H1 (cell line): ENCODE data around the gene LHPP. TPM values are rescaled to one million over a fixed set of nuclear protein-coding genes. Genes with fewer than 3 reads are reported as not detected.

Source experiments
- CTCF ChIA-PET: fragments of 300-600 bp; sonication (Branson Sonifier 250); formaldehyde crosslinking; loops from one replicate; lab custom pipeline; 2021; ENCODE audit not compliant: partially characterized antibody; lab: Charles Lee
- POLR2A ChIA-PET: fragments of 300-600 bp; sonication (Branson Sonifier 250); formaldehyde crosslinking; loops from one replicate; lab custom pipeline; 2021; ENCODE audit warnings: inconsistent platforms; ENCODE audit not compliant: partially characterized antibody; lab: Charles Lee
- DNase-seq, 2 experiments: peaks; one replicate each; pipeline versions ENCODE4 v3.0.0 to v3.0.0-alpha.2; 2010 to 2022; ENCODE audit warnings: low spot score in 2 of 2, low read depth in 1 of 2, mixed read lengths in 1 of 2
- FAIRE-seq: peaks from 2 replicates; lab custom pipeline; 2011; peaks lifted over from hg19 to GRCh38; lab: Jason Lieb, UNC
- H2AFZ ChIP-seq: 2 replicates; pipeline ENCODE4 v1.8.1; 2012; ENCODE audit warnings: low read length, inconsistent platforms
- H2AK5ac ChIP-seq: 2 replicates; pipeline ENCODE4 v1.6.1; 2013; ENCODE audit warnings: low read depth, low read length
- H2BK120ac ChIP-seq: replicated peaks from 2 replicates; pipeline ENCODE3; 2013; ENCODE audit warnings: low read depth, low read length, inconsistent platforms
- H2BK12ac ChIP-seq: 2 replicates; pipeline ENCODE4 v1.6.1; 2013; ENCODE audit warnings: low read depth, low read length
- H2BK15ac ChIP-seq: 2 replicates; pipeline ENCODE4 v1.6.1; 2013; ENCODE audit warnings: low read length
- H2BK20ac ChIP-seq: 2 replicates; pipeline ENCODE4 v1.6.1; 2013; ENCODE audit warnings: low read length
- H2BK5ac ChIP-seq: 2 replicates; pipeline ENCODE4 v1.6.1; 2013; ENCODE audit warnings: low read depth, low read length
- H3K14ac ChIP-seq: 2 replicates; pipeline ENCODE4 v1.6.1; 2013; ENCODE audit warnings: inconsistent platforms; ENCODE audit not compliant: insufficient read length
- H3K18ac ChIP-seq: 2 replicates; pipeline ENCODE4 v1.6.1; 2013; ENCODE audit warnings: low read length; ENCODE audit errors: extremely low read depth
- H3K23ac ChIP-seq: 2 replicates; pipeline ENCODE4 v1.6.1; 2013; ENCODE audit warnings: inconsistent platforms; ENCODE audit not compliant: insufficient read length
- H3K23me2 ChIP-seq: 2 replicates; pipeline ENCODE4 v1.6.1; 2013; ENCODE audit warnings: low read depth, low read length
- H3K27ac ChIP-seq: 2 replicates; pipeline ENCODE4 v1.6.1; 2011; ENCODE audit warnings: low read depth, low read length, inconsistent platforms
- H3K27me3 ChIP-seq, 4 experiments: replicated peaks in 1 of 4; 1 replicate in 1 of 4; 2 replicates in 3 of 4; pipeline versions ENCODE4 v1.6.1 to v1.8.1; 2011 to 2013; ENCODE audit warnings: low read length in 3 of 4, mild to moderate bottlenecking in 3 of 4, inconsistent platforms in 2 of 4, mixed read lengths in 2 of 4, moderate library complexity in 1 of 4; ENCODE audit not compliant: control insufficient read depth in 3 of 4, insufficient read depth in 3 of 4; ENCODE audit errors: extremely low read depth in 1 of 4
- H3K36me3 ChIP-seq, 4 experiments: 2 replicates each; pipeline versions ENCODE4 v1.6.1 to v1.8.1; 2011 to 2013; ENCODE audit warnings: mild to moderate bottlenecking in 4 of 4, low read length in 3 of 4, moderate library complexity in 2 of 4, control low read depth in 1 of 4, inconsistent platforms in 1 of 4; ENCODE audit not compliant: insufficient read depth in 4 of 4, control insufficient read depth in 2 of 4
- H3K4ac ChIP-seq: replicated peaks from 2 replicates; pipeline ENCODE3; 2013; ENCODE audit warnings: low read length, low read depth, mixed read lengths, inconsistent platforms; ENCODE audit not compliant: insufficient read length
- H3K4me1 ChIP-seq, 4 experiments: replicated peaks in 1 of 4; 1 replicate in 1 of 4; 2 replicates in 3 of 4; pipeline versions ENCODE4 v1.6.1 to v1.8.1; 2011 to 2013; ENCODE audit warnings: low read length in 3 of 4, inconsistent platforms in 2 of 4, mixed read lengths in 1 of 4; ENCODE audit not compliant: insufficient read depth in 4 of 4, control insufficient read depth in 3 of 4
- H3K4me2 ChIP-seq, 2 experiments: 2 replicates each; pipeline versions ENCODE4 v1.6.1 to v1.8.1; 2011 to 2013; ENCODE audit warnings: low read depth in 2 of 2, low read length in 2 of 2, control low read depth in 1 of 2, inconsistent platforms in 1 of 2, mild to moderate bottlenecking in 1 of 2; ENCODE audit not compliant: insufficient read depth in 1 of 2
- H3K4me3 ChIP-seq, 4 experiments: fragments of 200-600, 300-600 bp in 1 of 4; sonication (generic), shearing (Covaris generic), sonication (Bioruptor Twin) in 1 of 4; 2 replicates each; pipeline versions ENCODE4 v1.5.1 to v1.8.1; 2011 to 2016; ENCODE audit warnings: low read length in 4 of 4, low read depth in 3 of 4, control low read depth in 2 of 4, inconsistent platforms in 2 of 4, mild to moderate bottlenecking in 2 of 4, mixed read lengths in 1 of 4, moderate library complexity in 1 of 4; ENCODE audit not compliant: insufficient read depth in 2 of 4; ENCODE audit errors: extremely low read depth in 1 of 4
- H3K56ac ChIP-seq: replicated peaks from 2 replicates; pipeline ENCODE3; 2013; ENCODE audit warnings: low read depth, mild to moderate bottlenecking, mixed read lengths, low read length, inconsistent platforms; ENCODE audit not compliant: insufficient read length
- H3K79me1 ChIP-seq: 2 replicates; pipeline ENCODE4 v1.6.1; 2013; ENCODE audit warnings: low read depth, low read length, control low read depth
- H3K79me2 ChIP-seq, 2 experiments: 2 replicates each; pipeline versions ENCODE4 v1.6.1 to v1.8.1; 2012 to 2013; ENCODE audit warnings: low read length in 2 of 2, mild to moderate bottlenecking in 2 of 2, inconsistent platforms in 1 of 2; ENCODE audit not compliant: insufficient read depth in 2 of 2, control insufficient read depth in 1 of 2
- H3K9ac ChIP-seq, 4 experiments: replicated peaks in 1 of 4; 1 replicate in 1 of 4; 2 replicates in 3 of 4; pipeline versions ENCODE4 v1.6.1 to v1.8.1; 2011 to 2013; ENCODE audit warnings: low read depth in 3 of 4, low read length in 3 of 4, control low read depth in 2 of 4, mild to moderate bottlenecking in 2 of 4, moderate library complexity in 2 of 4, inconsistent platforms in 1 of 4; ENCODE audit errors: extremely low read depth in 1 of 4
- H3K9me3 ChIP-seq, 2 experiments: 2 replicates each; pipeline versions ENCODE4 v1.6.1 to v1.8.1; 2012 to 2013; ENCODE audit warnings: mild to moderate bottlenecking in 2 of 2, moderate library complexity in 2 of 2, control low read depth in 1 of 2, inconsistent platforms in 1 of 2, low read depth in 1 of 2, low read length in 1 of 2, mixed read lengths in 1 of 2; ENCODE audit not compliant: insufficient read depth in 2 of 2
- H4K20me1 ChIP-seq, 2 experiments: replicated peaks in 1 of 2; 2 replicates each; pipeline versions ENCODE3 to v1.8.1; 2011 to 2013; ENCODE audit warnings: inconsistent platforms in 2 of 2, low read length in 2 of 2, mild to moderate bottlenecking in 1 of 2; ENCODE audit not compliant: insufficient read depth in 2 of 2, control insufficient read depth in 1 of 2
- H4K5ac ChIP-seq: 2 replicates; pipeline ENCODE4 v1.6.1; 2013; ENCODE audit warnings: low read length, low read depth, mixed read lengths, inconsistent platforms; ENCODE audit not compliant: insufficient read length
- H4K8ac ChIP-seq: 2 replicates; pipeline ENCODE4 v1.8.0; 2013; ENCODE audit warnings: mild to moderate bottlenecking, moderate library complexity, low read length, inconsistent platforms; ENCODE audit not compliant: insufficient read depth; ENCODE audit errors: extremely low read depth
- H4K91ac ChIP-seq: replicated peaks from 2 replicates; pipeline ENCODE3; 2013; ENCODE audit warnings: low read length, mixed read lengths, inconsistent platforms; ENCODE audit not compliant: insufficient read length
- CTCF ChIP-seq, 3 experiments: IDR thresholded peaks; 1 replicate in 2 of 3; 2 replicates in 1 of 3; pipeline versions ENCODE4 v1.5.1 to v1.6.1; 2011; ENCODE audit warnings: low read length in 3 of 3, mild to moderate bottlenecking in 3 of 3, inconsistent platforms in 2 of 3, low read depth in 1 of 3, moderate library complexity in 1 of 3; ENCODE audit not compliant: insufficient read depth in 1 of 3; ENCODE audit errors: control extremely low read depth in 1 of 3
- KDM1A ChIP-seq: fragments of 200-600, 300-600 bp; sonication (generic); IDR thresholded peaks from 2 replicates; pipeline ENCODE4 v1.7.1; 2016; ENCODE audit warnings: mild to moderate bottlenecking, low read length, borderline replicate concordance
- MAFK ChIP-seq: IDR thresholded peaks from 2 replicates; pipeline ENCODE4 v1.6.1; 2012; ENCODE audit warnings: low read depth, mild to moderate bottlenecking, improper control_type of control experiment, low read length
- POLR2A ChIP-seq, 2 experiments: IDR thresholded peaks; 1 replicate in 1 of 2; 2 replicates in 1 of 2; pipeline ENCODE4 v1.6.1; 2011; ENCODE audit warnings: low read depth in 2 of 2, low read length in 2 of 2, mild to moderate bottlenecking in 2 of 2; ENCODE audit errors: control extremely low read depth in 1 of 2
- POLR2AphosphoS5 ChIP-seq: IDR thresholded peaks from 2 replicates; pipeline ENCODE4 v1.6.1; 2011; ENCODE audit warnings: low read depth, low read length
- SUZ12 ChIP-seq: fragments of 200-600 bp; sonication (generic); IDR thresholded peaks from 2 replicates; pipeline ENCODE4 v1.6.1; 2012; ENCODE audit warnings: mild to moderate bottlenecking, inconsistent platforms, low read length, moderate library complexity, mixed read lengths
- WGBS, 2 experiments: shearing (Covaris generic) in 1 of 2; methylation state at CpG; one replicate each; pipeline versions ENCODE4 v1.1.6 to v1.1.7; 2013 to 2015; ENCODE audit warnings: low lambda C conversion rate in 2 of 2, mixed read lengths in 2 of 2, inconsistent platforms in 1 of 2, low coverage in 1 of 2, missing lambda C conversion rate in 1 of 2; ENCODE audit not compliant: insufficient replicate concordance in 2 of 2, insufficient coverage in 1 of 2, insufficient read length in 1 of 2; ENCODE audit errors: extremely low coverage in 1 of 2, missing lambda C conversion rate in 1 of 2; 5-methylcytosine and 5-hydroxymethylcytosine counted together
- polyA plus RNA-seq, 7 experiments: library from polyadenylated mRNA; depleted of rRNA in 3 of 7; stranded (reverse) in 5 of 7; unstranded in 2 of 7; fragments of >200 nt in 5 of 7; fragments of 200-250 nt in 2 of 7; gene quantifications; 1 replicate in 5 of 7; 2 replicates in 1 of 7; 4 replicates in 1 of 7; pipeline versions ENCODE4 v1.2.1 to v1.2.3, GENCODE V29; 2011 to 2013; ENCODE audit warnings: missing spikeins in 2 of 7, mixed read lengths in 2 of 7
- total RNA-seq: library from RNA; stranded (reverse); fragmentation: NEBNext Ultra II Directional; extraction: Animal tissue kit (Norgen Biotek cat#: 25700); gene quantifications from 2 replicates; pipeline ENCODE4 v1.2.1, GENCODE V29; 2021

Gene LHPP
- total and polyA plus RNA-seq, 2 of the 8 experiments (the other 6 are each of a cell fraction or from before 2014, with no cell fraction given): 26.0 to 45.0 TPM

GRCh38 chr10:124568339-124568738 is 106.7 kb downstream of the LHPP start:
- no peaks in the 10 kb centered on the region for H3K27me3 ChIP-seq
- 94% methylated on average over 19 of the region's 19 CpGs; no CpG with 5 or more reads in 1 of the 2 experiments for WGBS, 2 experiments

More at GRCh38 chr10:124568339-124568738, 106.7 kb downstream of the LHPP start:
- H3K18ac ChIP-seq: no peak overlapping the region
- no peak overlapping the region for H4K8ac ChIP-seq
- POLR2A ChIA-PET: no interaction called here
- no peak overlapping the region for H2BK20ac ChIP-seq
- no peak overlapping the region for H3K9ac ChIP-seq
- DNase-seq (no peak), FAIRE-seq (no peak)
- H2BK15ac ChIP-seq: no peak overlapping the region
- H3K79me1 ChIP-seq: no peaks in the 10 kb centered on the region
- peaks cover 0 to 5% of the 10 kb centered on the region in 2 experiments for H4K20me1 ChIP-seq
- H2AK5ac ChIP-seq: no peak overlapping the region
- TF ChIP-seq POLR2A (IDR thresholded peaks at IDR 0.05; ENCODE audit: control extremely low read depth in 1 of 2, low read depth in 2 of 2, low read length in 2 of 2): no peak
- TF ChIP-seq CTCF (IDR thresholded peaks at IDR 0.05; ENCODE audit: control extremely low read depth in 1 of 3, insufficient read depth in 1 of 3, low read depth in 1 of 3, low read length in 3 of 3): no peak
- TF ChIP-seq MAFK: no peak
- no peak for TF ChIP-seq SUZ12
- TF ChIP-seq KDM1A: no peak
- TF ChIP-seq POLR2AphosphoS5: no peak
- 0 out of 4 replicates have a peak, but pooled peaks cover 0 to 4% of the 10 kb centered on the region in 2 experiments for H3K9me3 ChIP-seq
- H2AFZ ChIP-seq: no peak overlapping the region
- no peaks in the 10 kb centered on the region for H3K79me2 ChIP-seq
- no peak overlapping the region for H3K4me2 ChIP-seq
- CTCF ChIA-PET: interaction anchor here (0.5 to 27.9 kb wide), 3 partner anchors 31 to 304 kb away, joined by 3 to 681 read pairs (median 4); no protein-coding TSS in a partner anchor
- no peak overlapping the region for H4K91ac ChIP-seq
- H3K4ac ChIP-seq: no peak overlapping the region
- no peak overlapping the region for H3K4me3 ChIP-seq
- H4K5ac ChIP-seq: no peak overlapping the region
- H2BK5ac ChIP-seq: no peak overlapping the region
- no peak overlapping the region for H3K23ac ChIP-seq
- no peaks in the 10 kb centered on the region for H3K23me2 ChIP-seq
- H3K14ac ChIP-seq: no peak overlapping the region
- H3K36me3 ChIP-seq: no peaks in the 10 kb centered on the region
- H3K27ac ChIP-seq: no peak overlapping the region
- H3K4me1 ChIP-seq: peaks cover 3 to 9% (median 7%) of the 10 kb centered on the region in 4 experiments; a peak in 6 of 7 replicates
- H2BK120ac ChIP-seq: no peak overlapping the region
- no peak overlapping the region for H2BK12ac ChIP-seq
- H3K56ac ChIP-seq: no peak overlapping the region
